HG03175 (cell line): ENCODE measurements around the gene BAZ2A.
A peak's percentile ranks its signal among the peaks of the same experiment; 100 is the strongest.
"Not testable (repeated sequence)": the region's sequence is repeated elsewhere in the genome, so short reads cannot be mapped to it uniquely, and the experiment has no call there.

ENCODE experiments used
- ATAC-seq: cut with Tn5 transposase; IDR thresholded peaks from one replicate; pipeline ENCODE4 v1.9.1; 2021; ENCODE audit warnings: mild to moderate bottlenecking, moderate library complexity; ENCODE audit not compliant: unreplicated experiment

BAZ2A gene

DNA sequence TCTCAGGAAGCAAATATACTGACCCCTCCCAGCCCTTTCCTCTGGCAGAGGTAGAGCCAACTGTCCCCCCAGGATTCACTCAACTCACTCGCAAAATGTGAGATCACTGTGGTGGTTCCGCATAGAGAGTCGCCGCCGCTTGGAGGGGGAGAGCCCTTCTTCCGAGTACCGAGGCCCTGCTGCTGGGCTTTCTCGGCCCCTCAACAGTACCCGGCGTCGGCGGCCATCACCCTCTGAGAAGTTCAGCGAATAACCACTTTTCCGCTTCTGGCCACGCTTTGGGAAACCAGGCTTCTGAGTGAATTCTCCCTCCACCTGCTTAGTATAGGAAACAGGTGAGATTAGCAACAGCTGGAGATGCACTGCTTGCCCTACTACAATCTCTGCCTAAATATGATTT, 31.1 kb downstream of the BAZ2A start:
- no peak for ATAC-seq

DNA sequence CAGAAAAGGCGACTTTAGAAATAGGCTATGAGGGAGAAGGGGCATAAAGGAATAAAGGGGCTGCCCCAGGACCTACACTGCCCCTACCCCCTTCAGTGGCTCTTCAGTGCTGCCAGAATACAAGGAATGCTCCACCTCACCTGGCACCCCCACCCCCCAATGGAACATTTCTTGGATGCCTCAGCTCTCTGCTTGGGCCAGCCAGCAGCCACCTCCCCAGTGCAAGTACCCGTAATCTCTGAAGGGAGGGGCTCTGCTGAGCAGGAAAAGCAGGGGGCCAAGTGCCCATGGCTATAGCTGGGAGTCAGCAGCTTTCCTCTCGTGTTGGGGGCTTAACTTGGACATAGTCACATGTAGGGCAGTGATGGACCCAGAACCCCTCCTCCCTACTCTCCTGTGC, 33.3 kb downstream of the BAZ2A start:
- ATAC-seq: no peak

DNA sequence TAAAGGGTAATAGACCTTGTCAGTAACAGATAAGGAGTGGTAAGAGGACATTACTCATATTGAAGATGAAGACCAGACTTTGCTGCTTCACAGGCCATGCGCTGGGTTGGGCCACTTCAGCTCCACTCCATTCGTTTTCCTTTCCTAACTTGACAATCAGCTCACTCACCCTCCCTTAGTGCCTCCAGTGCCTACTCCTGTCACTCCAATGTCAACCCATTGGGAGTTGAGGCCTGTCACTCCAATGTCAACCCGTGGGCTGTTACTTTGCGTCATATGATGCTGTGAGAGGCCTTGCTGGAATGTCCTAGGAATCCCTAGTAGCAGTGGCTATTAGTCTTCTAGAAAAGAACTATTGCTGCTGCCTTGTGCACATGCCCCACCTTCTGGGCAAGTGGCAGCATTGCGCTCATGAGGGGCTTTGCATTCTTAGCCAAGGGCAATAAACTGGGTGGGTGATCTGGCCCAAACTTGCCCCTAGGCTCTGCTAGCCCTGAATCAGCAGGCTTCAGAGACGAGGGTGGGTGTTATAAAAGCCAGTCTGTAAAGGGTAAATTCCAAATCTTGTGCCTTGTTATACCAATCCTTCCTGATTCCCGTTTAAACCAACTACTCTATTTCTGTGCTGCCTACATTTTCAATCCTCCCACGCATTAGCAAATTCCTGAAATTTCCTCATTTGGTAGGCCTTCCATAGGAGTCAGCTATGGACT, 36.1 kb downstream of the BAZ2A start:
- peak; percentile 57 for ATAC-seq

GRCh38 chr12:56591961-56592360, 38.2 kb downstream of the BAZ2A start:
- ATAC-seq: no peak

DNA sequence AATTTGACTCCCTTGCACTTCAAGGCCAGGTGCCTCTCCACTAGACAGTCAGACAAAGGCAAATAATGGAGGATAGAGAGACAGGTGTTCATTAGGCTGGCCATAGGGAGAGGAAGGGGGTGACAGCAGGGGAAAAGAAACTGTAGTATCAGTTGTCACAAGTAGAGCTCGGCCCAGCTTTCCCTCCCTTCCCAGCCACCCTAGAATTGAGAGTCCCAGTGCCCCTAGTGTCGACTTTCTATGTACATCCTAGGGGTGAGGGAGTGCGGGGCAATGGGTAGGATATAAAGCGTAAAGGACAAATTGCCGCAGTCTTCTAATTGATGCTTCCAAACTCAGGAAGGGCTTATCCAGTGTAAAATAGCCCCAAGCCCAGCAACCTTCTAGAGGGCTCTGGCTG, 39.0 kb downstream of the BAZ2A start:
- ATAC-seq: no peak

GRCh38 chr12:56590237-56590830, 39.8 kb downstream of the BAZ2A start:
- peak; percentile 59 for ATAC-seq

- ATAC-seq: no peak
These were observed 40.3 kb downstream of the BAZ2A start for GRCh38 chr12:56589783-56590182.

DNA sequence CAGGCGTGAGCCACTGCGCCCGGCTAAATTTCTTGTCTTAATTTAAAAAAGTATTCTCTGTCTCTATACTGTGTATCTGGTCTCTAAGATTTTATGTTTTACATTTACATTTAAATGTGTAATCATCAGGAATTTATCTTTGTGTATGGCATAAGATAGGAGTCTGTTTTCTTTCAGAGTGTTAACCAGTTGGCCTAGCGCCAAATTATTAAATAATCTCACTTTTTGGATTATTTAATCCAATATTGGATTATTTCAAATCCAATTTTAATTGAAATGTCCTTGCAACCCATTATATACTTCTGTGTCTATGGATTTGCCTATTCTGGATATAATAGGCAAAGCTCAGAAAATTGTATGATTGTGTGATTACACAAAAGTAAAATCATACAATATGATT, 45.0 kb downstream of the BAZ2A start:
- no peak for ATAC-seq

GRCh38 chr12:56581418-56582145, 48.5 kb downstream of the BAZ2A start:
- no peak for ATAC-seq

GRCh38 chr12:56578983-56579546, 51.1 kb downstream of the BAZ2A start:
- ATAC-seq: no peak

- not testable (repeated sequence) for ATAC-seq
These were observed 52.9 kb downstream of the BAZ2A start for GRCh38 chr12:56577248-56577647.

GRCh38 chr12:56574210-56574609, 55.9 kb downstream of the BAZ2A start:
- ATAC-seq: no peak

- ATAC-seq: no peak
These were observed 57.8 kb downstream of the BAZ2A start for GRCh38 chr12:56572288-56572687.

GRCh38 chr12:56571121-56571520, 59.0 kb downstream of the BAZ2A start:
- no peak for ATAC-seq

GRCh38 chr12:56568146-56568545, 62.0 kb downstream of the BAZ2A start:
- no peak for ATAC-seq

DNA sequence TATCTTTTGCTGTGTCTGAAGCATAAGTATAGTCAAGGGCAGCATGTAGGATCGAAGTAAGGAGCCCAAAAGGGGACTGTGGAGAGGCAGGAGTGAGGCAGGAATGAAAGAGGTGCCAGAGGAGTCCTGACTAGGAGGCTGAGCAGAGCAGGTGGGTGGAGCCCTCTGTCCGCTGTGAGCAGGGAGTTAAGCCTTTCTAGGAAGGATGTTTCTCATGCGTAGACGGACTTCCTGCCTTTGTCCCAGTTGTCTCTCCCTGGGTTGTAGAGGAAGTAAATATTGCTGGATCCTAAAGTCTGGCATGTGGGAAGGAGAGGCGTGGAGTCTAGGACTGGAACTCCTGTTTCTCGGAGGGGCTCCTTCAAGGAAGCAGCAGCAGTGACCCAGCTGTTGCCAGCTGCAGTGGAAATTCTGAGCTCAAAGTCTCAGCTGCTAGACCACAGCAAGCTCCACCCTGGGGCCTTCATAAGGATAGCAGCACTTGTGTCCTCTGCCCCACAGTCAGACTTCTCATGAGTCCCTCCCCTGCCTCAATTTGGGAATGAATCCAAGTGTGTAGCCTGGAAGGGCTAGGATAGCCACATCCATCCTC, 64.5 kb downstream of the BAZ2A start:
- peak; percentile 67 for ATAC-seq

- no peak for ATAC-seq
These were observed 79.1 kb downstream of the BAZ2A start for GRCh38 chr12:56551070-56551469.

- ATAC-seq: no peak
These were observed 83.4 kb downstream of the BAZ2A start for GRCh38 chr12:56546680-56547079.
